Ecto neural progenitor cell (in vitro differentiated cells): ENCODE data around the gene CC2D1A.

Experiments used
- DNase-seq: peaks from one replicate; pipeline ENCODE4 v3.0.0-alpha.2; 2018; ENCODE audit warnings: low spot score

Gene CC2D1A

DNA sequence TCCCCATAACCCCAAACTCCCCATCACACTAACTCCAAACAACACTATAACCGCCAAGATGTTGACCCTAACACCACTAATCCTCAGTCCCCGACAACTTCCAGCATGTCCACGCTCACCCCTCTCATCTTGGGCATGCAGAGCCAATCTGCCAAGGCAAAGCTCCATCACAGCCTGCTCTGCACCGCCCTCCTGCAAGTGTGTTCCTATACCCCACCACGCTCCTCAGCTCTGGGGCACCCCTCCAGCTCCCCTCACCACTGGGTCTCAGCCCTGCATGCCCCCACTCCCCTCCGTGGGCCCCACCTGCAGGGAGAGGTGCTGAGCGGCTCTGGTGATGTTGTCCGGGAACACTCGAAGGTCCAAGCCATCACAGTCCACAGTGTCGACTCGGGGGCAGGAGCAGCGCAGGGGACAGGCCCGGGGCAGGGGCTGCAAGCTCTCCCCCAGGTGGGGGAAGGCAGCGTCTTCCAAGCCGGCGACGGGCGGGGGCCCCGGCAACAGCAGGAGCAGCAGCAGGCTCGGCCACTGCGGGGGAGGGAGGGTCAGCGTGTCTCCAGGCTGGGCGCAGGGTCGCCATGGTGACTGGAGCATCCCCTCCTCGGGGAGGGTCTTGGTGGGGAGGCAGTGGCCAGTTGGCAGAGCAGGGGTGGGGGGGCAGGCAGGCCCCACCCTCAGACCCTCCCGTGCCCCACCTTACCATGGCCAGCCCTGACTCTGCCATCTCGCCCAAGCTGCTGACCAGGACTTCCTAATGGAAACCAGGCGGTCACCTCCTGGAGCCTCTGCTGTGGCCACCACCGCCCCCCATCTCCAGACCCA is 31.7 kb downstream of the CC2D1A start:
- no peak for DNase-seq

DNA sequence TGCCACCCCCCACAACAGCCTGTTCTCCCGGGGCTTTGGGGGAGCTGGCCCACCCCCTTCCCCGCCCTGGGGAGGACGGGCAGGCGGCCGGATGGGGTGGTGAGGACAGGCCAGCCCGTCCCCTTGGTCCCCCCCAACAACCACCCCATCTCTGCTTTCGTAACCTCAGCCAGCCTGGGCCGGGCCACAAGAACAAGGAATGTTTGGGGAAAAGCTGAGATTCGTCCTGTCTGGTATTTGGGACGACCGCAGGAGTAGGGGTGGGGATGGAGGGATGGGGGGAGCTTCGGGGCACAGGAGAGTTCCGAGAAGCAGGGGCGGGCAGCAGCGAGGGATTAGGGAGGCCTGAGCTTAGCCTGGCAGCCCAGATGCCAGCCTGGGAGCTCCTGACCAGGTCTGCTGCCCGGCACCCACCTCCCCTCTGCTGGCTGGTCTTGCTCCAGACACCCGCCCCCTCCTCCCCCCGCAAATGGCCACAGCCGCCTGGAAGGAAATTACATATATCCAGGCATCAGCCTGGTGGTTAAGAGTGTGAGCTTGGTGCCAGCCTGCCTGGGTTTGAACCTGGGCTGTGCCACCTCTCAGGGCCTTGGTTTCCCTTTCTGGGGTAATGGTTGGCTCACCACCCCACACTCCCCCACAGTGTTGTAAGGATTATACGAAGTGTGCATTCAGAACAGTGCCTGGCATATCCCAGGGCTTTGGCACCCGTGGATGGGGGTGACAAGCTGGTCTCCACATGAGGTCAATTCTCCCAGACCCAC is 32.5 kb downstream of the CC2D1A start, which contains the start of gene PODNL1:
PODNL1 (minus strand) TSS at position 117 of the 764 bp plus-strand sequence. CDS start 236 bp downstream, outside the sequence.
- no peak for DNase-seq

DNA sequence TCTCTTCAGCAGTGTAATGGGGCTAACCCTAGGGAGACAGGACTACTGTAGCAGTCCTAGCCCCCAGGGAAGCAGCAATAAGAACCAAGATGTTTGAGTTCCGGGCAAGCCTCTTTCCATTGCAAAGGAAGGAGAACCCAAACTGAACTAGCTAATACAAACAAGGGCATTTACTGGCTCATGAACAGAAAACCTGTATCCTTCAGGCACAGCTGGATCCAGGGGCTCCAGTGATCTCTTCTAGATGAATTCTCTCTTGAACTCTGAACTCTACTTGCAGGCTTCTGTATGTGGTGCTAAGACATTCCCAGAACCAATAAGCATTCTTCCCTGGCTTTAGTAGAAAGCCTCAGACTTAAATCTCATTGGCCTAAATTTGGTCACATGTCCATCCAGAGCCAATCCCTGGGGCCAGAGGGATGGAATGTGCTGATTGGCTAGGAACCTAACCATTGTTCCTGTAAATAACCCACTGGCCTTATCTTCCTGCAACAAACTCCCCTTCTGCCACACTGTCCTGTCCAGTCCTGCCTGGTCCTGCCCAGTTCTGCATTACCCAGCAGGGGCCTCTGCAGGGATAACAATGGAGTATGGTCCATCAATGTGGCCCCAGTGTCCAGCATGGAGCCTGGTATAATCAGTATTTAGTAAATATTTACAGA is 36.2 kb downstream of the CC2D1A start:
- no peak for DNase-seq

DNA sequence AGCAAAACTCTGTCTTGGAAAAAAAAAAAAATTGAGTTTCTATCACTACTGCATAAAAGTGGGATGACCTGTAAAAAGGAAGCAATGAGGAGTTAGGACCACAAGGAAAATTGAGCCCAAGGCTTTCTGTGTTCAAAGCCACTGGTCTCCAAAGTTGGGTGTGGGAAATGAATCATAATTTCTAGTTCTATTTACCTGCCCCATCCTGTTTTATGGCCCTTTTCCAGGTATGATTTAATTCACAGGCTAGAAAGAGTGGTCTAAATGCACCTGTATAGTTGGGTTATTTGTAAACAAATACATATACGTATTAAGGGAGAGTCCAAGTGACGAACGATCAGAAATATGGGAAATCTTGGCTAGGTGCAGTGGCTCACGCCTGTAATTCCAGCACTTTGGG is 40.4 kb downstream of the CC2D1A start:
- DNase-seq = no peak

DNA sequence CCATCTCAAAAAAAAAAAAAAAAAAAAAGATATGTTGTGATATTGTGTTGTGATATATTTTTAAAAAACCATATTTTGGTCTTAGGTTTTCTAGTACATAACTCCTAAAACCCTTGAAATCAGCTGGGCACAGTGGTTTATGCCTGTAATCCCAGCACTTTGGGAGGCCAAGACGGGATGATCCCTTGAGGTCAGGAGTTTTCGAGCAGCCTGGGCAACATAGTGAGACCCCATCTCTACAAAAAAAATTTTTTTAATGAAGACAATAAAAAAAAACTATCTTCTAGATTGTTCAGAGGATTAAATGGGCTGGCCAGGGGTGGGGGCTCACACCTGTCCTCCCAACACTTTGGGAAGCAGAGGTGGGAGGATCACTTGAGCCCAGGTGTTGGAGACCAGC is 45.0 kb downstream of the CC2D1A start:
- no peak for DNase-seq

DNA sequence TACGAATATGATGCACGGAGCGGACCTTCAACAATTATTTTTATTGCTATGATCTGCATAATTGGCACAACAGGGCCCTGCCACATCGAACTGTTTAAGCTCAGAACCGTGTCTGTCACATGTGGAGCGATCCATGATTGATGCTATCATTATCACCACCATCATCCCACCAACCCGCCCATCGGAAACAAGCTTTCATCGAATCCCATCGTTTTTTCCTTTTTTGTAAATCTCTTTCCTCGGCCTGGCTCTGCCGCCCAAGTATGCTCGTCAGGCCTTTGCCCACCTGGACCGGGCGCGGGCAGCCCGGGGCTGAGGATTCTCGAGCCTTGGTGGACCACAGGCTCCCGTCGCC is 45.8 kb downstream of the CC2D1A start:
- no peak for DNase-seq

DNA sequence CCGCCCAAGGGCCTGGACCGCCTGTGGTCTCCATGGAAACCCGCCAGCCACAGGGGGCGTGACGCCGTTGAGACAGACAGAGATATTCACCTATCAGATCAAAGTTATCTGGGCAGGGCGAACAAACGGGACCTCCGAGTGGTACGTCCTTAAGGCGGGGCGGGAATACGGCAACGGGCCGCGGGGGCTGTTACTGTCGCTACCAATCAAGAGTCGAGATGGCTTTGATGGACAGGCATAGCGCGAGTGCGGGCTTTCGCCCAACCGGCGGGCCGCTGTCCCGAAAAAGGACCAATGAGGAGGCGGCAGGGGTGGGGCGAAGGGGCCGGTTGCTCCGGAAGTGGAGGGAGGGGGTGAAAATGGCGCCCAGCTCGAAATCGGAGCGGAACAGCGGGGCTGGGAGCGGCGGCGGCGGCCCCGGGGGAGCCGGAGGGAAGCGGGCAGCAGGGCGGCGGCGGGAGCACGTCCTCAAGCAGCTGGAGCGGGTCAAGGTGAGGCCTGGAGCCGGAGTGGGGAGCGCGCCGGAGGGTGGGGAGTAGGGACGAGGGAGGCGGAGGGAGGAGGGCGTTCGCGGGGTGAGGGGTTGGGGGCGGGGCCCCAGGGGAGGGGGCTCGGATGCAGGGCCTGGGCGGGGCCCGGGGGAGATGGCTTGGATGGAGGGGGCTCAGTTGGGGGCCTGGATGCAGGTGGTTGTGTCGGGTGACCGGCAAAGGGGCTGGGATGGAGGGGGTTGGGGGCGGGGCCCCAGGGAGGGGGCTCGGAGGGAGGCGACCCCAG is 46.3 kb downstream of the CC2D1A start, which contains the start of gene DCAF15:
DCAF15 (plus strand) TSS at position 356 of the 777 bp plus-strand sequence; CDS start at position 360, 4 bp downstream.
- peak; percentile 99 for DNase-seq

DNA sequence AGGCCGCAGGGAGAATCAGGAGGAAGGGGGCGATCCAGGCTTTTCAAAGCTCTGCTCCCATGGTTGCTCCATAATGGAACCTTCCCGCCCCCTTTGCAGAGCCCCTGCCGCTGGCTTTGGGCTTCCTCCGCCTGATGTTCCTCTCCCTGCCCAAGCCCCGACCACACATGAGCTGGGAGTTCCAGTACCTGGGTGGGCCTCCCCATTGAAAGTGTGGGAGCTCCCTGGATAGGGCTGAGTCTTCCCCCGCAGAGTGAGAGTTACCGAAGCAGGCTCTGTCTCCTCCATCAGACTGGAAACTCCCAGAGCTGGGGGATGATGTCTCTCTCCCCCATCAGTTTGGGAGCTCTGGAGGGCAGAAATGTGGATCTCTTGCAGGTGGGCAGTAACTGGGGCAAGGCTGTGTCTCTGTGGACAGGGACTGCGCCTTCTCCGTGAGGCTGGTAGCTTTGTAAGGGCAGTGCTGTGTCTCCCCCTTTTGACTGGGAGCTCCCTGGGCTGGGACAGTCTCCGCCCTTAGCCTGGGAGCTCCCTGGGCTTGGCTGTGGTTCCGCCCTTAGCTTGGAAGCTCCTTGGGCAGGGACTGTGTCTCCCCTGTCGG is 47.0 kb downstream of the CC2D1A start:
- DNase-seq = no peak

DNA sequence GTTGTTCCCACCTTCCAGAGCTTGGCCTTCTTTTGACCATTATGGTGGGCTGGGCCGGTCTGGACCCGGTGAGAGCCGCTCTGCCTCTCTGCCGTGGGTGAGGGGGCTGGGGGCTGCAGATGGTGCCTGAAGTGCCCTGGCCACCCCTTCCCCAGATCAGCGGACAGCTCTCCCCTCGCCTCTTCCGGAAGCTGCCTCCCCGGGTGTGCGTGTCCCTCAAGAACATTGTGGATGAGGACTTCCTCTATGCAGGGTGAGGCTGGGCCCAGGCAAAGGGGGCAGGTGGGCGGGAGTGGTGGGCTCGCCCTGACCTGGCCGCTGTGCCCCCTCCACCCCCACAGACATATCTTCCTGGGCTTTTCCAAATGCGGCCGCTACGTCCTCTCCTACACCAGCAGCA is 48.2 kb downstream of the CC2D1A start:
- no peak for DNase-seq

DNA sequence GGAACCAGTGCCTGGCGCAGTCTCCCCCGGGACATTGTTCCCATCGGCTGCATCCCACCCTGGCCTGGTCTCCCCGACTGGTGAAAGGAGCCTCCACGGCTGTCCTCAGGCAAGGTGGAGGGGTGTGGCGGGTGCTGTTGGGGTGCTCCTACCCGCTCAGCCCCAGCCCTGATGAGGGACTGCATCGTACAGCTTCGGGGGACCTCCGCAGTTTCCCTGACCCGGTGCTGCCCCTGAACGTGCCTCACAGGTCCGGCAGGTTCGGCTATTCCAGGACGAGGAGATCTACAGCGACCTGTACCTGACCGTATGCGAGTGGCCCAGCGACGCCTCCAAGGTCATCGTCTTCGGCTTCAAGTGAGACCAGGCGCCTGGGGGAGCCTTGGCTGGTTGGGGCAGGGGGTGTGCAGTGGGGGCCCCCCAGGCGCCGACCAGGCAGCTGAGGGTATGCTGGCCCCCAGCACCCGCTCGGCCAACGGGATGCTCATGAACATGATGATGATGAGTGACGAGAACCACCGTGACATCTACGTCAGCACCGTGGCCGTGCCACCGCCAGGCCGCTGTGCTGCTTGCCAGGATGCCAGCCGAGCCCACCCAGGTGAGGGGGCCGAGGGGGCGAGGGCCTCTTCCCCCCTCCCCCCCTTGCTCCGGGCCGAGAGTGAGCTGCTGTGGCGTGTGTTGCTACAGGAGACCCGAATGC is 49.8 kb downstream of the CC2D1A start:
- no peak for DNase-seq

DNA sequence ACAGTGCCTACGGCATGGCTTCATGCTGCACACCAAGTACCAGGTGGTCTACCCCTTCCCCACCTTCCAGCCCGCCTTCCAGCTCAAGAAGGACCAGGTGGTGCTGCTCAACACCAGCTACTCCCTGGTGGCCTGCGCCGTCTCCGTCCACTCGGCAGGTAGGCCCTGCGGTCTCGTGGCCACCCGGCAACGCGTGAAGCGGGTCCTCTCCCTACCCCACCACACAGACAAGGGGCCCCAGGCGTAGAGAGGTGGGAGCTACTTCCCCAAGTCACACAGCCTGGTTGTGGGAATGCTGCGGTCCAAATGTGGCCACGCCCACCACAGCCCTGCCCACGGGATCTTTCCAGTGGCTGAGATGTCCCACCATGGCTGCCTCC is 50.4 kb downstream of the CC2D1A start:
- no peak for DNase-seq

DNA sequence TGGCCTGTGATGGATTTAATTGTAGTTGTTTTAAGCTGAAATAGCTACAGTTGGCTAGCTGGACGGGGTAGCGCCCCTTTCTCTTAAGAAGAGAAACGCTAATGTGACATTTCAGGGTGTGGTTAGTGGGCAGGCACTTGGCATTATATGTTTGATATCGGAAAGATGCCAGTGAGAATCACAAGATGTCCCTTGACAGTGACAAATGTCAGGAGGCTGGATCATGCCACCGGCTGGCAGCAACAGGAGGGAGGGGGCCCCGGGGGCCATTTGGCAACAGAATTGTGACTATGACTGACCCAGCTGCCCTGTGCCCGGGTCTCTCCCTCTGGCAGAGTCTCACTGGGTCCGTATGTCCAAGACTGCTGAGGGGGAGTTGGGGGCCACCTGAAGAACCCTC is 51.0 kb downstream of the CC2D1A start:
- no peak for DNase-seq

DNA sequence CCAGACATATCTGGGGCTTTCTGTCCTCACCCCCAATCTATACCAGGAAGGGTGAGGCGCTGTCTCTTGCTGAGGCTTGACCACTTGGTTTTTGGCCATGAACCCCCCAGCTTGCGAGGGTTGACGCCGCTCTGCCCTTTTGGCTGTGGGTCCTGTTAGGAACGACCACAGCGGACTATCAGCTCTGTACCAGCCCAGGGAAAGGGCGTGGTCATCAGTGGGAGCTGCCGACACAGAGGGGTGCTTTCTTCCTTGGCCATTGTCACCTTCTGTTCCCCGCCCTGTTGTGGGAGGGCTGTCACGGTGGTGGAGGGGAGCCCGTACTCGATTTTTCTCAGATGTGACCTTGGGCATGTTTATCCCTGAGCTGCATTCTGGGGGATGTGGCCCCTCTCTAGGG is 52.0 kb downstream of the CC2D1A start:
- DNase-seq = no peak

DNA sequence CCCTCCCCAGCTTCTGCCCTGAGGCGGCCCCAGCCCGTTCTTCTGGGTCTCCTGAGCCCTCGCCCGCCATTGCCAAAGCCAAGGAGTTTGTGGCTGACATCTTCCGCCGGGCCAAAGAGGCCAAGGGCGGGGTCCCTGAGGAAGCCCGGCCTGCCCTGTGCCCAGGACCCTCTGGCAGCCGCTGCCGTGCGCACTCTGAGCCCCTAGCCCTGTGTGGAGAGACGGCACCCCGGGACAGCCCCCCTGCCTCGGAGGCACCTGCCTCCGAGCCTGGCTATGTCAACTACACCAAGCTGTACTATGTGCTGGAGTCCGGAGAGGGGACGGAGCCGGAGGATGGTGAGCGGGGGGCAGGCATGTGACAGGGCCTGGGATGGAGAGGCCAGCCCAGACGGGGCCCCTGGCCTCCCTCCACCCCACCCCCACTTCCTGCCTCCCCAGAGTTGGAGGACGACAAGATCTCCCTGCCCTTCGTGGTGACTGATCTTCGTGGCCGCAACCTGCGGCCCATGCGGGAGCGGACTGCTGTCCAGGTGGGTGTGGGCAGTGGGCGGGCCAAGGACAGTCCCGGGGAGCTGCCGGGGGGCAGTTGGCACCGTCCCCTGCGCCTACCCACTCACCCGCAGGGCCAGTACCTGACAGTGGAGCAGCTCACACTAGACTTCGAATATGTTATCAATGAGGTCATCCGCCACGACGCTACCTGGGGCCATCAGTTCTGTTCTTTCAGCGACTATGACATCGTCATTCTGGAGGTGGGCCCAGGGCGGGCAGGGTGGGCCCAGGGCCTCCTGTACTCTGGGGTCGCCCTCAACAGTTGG is 53.4 kb downstream of the CC2D1A start:
- DNase-seq = no peak

DNA sequence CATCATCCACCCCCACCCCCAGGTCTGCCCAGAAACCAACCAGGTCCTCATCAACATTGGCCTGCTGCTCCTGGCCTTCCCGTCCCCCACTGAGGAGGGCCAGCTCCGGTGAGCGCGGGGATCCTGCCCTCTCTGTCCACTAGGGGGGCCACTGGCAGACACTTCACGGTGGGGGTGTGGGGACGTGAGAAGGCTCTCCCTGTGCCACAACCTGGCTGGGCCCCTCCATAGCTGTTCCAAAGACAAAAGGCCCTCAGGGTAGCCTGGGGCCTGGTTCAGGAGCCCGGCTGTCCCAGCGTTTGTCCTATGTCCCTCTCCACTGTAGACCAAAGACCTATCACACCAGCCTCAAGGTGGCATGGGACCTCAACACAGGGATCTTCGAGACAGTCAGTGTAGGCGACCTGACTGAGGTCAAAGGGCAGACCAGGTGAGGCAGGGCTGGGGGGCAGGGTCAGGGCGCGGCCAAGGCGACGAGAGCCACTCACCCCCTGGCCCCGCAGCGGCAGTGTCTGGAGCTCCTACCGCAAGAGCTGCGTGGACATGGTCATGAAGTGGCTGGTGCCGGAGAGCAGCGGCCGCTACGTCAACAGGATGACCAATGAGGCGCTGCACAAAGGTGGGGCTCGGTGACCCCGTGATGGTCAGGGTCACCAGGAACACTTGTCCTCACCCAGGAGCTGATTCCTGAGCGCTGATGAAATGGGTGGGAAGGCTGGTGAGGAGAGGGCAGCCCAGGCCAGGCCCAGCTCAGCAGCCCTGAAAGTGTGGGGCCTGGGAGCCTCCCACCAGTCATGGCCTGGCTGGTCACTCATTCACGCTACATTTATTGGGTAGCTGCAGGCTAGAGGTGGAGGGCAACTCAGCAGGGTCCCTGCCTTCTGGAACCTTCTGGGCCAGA is 54.2 kb downstream of the CC2D1A start:
- DNase-seq = no peak

DNA sequence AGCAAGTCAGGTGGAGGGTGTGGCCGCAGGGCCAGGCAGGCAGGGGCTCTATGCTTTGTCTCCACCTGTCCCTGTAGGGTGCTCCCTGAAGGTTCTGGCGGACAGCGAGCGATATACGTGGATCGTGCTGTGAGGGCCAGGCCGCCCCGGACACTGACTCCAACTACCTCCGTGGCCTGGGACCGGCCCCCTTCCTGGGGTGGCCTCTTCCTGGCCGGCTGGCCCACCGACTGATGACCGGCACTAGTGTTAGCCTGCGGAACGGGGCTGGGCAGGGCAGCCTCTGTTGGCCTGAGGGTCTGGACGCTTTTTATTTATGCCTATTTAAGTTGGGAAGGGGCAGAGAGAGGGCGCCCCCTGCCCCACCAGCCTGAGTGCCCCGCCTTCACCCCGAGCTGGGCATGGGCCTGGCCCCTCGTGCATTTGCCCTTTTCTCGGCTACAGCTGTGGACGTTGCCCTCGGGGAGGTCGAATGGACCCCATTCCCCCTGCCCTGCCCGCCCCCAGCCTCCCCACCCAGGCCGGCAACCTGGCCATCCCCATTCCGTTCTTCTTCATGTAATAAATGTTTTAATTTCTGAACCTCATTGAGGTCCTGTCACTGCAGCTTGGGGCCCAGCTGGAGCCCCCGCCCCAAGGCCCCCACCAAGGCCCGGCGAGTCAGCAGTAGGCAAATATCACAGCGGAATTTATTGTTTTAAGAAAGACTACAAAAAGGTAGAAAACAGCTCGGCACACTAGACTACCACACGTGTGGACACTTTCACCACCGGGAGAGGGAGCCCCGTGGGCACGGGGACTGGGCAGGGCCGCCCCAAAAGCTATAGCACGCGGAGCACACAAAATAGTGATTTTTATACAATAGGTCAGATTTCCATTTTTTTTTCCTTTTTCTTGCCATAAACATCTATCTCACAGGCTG is 55.1 kb downstream of the CC2D1A start:
- DNase-seq = no peak

DNA sequence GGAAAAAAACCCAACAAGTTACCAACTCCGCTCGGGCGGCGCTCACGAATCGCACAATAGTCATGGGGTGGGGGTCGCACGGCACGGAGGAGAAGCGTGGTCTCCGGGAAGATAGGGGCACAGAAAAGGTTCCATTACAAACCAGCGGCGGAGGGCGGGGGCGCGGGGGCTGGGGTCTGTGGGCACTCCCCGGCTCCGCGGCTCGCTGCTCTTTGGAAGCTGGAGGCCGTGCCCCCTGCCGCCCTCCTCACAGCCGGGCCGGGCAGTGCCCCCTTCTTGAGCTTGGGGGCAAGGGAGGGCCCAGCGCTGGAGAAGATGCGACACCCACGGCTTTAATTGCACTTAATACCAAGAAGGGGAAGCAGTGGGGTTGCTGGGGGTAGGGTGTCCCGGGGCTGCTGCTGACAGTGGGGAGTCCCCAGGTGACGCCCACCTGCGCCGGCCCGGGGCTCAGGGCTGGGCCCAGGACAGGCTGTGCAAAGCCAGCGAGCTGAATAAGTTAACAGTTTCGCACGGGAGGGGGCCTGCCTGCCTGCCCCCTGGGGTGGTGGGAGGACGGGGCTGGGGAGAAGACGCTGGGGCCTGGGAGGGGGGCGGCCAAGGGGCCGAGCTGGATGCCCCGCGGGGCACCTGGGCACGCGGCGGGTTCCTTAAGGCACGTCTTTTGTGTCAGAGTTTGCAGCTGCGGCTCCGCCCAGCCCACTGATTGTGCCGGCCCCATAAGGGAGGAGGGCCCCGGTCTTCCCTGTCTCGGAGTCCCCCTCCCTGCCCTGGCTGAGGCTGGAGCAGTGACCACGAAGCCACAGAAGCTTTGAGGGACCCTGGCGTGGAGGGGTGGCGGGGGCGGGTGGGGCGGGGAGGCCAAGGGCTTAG is 56.1 kb downstream of the CC2D1A start:
- DNase-seq = peak; percentile 57
